BJ (cell line): ENCODE data around the gene CRISPLD2. TPM values are rescaled to one million over a fixed set of nuclear protein-coding genes. Genes with fewer than 3 reads are reported as not detected.

ENCODE experiments used
- CTCF ChIA-PET: fragments of 350-600 bp; formaldehyde crosslinking; extraction: SDS; loops from one replicate; lab custom pipeline; 2021; ENCODE audit warnings: antibody characterized with exemption, inconsistent platforms; lab: Yijun Ruan, JAX
- POLR2A ChIA-PET: fragments of 300-600 bp; sonication (Branson Sonifier 250); formaldehyde crosslinking; extraction: SDS; loops from one replicate; lab custom pipeline; 2021; ENCODE audit warnings: antibody characterized with exemption; lab: Charles Lee
- DNase-seq: peaks from one replicate; pipeline ENCODE4 v3.0.0-alpha.2; 2011; ENCODE audit warnings: low read depth
- H3K27me3 ChIP-seq: 2 replicates; pipeline ENCODE4 v1.6.0; 2011; ENCODE audit warnings: low read length; ENCODE audit not compliant: control insufficient read depth, insufficient read depth
- H3K36me3 ChIP-seq: 2 replicates; pipeline ENCODE4 v1.5.1; 2011; ENCODE audit warnings: low read length; ENCODE audit not compliant: control insufficient read depth, insufficient read depth
- H3K4me3 ChIP-seq: 2 replicates; pipeline ENCODE4 v1.5.1; 2011; ENCODE audit warnings: low read depth, mild to moderate bottlenecking, control low read depth, low read length
- polyA plus RNA-seq: library from polyadenylated mRNA; depleted of rRNA; stranded (reverse); fragments of >200 nt; gene quantifications from 2 replicates; pipeline ENCODE4 v1.2.3, GENCODE V29; 2011
- TF ChIP-seq, protein P1 (sequence below): IDR thresholded peaks from 2 replicates; pipeline ENCODE4 v1.5.1; 2011; ENCODE audit warnings: low read depth, mild to moderate bottlenecking, control low read depth, inconsistent platforms, low read length, moderate library complexity; ENCODE audit not compliant: insufficient read depth

Gene CRISPLD2
- polyA plus RNA-seq, 1 experiment: 183 TPM

DNA sequence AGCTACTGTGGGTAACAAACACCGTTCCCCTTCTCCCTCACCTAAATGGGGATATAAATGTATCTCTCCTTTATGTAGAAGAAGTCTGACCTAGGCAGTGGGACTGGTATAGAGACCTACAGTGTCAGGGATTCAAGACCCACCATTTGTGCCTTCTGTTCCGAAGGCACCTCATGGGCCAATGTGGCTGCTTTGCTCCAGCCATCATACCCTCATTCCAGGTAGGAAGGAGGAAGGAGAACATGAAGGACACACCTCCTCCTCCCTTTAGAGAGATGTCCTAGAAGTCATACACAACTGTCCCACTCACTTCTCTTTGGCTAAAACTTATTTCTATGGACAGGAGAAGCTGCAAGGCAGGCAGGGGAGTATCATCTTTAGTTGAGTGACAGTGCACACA is 8.3 kb upstream of the CRISPLD2 start:
- DNase-seq: no peak
- POLR2A ChIA-PET: interaction anchor here (0.6 kb wide), 1 partner anchor 43 kb away, joined by 5 read pairs; no protein-coding TSS in a partner anchor
- Histone ChIP-seq H3K4me3 (no peak overlapping the region), H3K27me3 (no peaks in the 10 kb centered on the region), H3K36me3 (no peaks in the 10 kb centered on the region)
- CTCF ChIA-PET: no interaction called here
- TF ChIP-seq, protein P1, sequence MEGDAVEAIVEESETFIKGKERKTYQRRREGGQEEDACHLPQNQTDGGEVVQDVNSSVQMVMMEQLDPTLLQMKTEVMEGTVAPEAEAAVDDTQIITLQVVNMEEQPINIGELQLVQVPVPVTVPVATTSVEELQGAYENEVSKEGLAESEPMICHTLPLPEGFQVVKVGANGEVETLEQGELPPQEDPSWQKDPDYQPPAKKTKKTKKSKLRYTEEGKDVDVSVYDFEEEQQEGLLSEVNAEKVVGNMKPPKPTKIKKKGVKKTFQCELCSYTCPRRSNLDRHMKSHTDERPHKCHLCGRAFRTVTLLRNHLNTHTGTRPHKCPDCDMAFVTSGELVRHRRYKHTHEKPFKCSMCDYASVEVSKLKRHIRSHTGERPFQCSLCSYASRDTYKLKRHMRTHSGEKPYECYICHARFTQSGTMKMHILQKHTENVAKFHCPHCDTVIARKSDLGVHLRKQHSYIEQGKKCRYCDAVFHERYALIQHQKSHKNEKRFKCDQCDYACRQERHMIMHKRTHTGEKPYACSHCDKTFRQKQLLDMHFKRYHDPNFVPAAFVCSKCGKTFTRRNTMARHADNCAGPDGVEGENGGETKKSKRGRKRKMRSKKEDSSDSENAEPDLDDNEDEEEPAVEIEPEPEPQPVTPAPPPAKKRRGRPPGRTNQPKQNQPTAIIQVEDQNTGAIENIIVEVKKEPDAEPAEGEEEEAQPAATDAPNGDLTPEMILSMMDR: no peak

DNA sequence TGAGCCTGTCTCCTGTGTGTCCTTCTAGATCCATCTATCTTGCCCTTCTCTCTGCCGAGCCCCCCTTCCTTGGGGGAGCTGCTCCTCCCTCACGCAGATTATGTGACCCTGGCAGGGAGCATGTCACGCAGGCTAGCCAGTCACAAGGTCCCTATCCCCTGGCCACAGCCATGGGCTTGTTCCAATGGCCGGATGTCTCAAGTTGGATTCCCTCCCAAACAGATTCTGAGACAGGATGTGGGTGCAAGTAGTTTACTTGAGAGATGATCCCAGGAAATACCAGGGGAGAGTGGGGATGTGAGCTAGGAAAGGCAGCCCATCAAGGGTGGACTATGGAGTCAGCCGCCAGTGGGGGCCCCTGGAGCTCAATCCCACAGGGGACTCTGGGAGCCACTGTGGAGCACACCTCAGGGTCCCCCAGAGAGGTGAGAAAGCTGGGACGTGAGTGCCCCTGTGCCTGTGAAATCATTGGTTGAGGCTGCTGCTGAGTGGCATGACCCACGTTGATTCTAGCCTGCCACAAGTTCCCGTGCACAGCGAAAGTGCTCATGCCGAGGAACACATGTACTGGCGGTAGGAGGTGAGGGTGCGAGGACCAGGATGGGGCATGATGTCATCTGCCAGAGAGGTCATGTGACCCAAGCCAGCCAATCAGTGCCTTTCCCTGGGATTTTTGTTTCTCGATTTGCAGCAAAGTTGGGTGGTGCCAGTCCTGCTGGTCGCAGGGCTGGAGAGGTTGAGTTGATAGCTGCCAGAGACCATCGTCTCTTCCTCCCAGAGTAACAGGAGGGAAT is 6.4 kb upstream of the CRISPLD2 start:
- Histone ChIP-seq H3K4me3 (no peak overlapping the region), H3K27me3 (no peaks in the 10 kb centered on the region), H3K36me3 (no peaks in the 10 kb centered on the region)
- DNase-seq: no peak
- ChIA-PET POLR2A (no interaction called here), CTCF (interaction anchor here (1.9 kb wide), 1 partner anchor 139 kb away, joined by 4 read pairs; no protein-coding TSS in a partner anchor)
- TF ChIP-seq, protein P1: no peak

DNA sequence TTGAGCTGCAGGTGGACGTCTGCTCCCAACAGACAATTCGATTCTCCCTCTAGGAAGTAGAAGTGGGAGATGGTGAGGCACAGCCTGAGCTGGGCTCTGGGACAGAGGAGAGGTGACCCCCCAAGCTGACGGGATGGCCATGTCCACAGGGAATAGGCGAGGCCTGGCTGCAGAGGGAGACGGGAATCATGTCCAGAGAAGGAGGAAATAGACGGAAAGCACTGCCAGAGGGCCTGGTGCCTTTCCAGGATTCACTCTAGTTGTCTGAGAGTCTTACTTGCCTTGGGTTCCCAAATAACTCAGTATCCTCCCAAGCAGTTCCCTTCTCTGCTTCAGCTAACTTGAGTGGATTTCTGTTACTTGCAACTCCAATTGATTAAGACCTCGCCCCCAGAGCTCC is 4.3 kb upstream of the CRISPLD2 start:
- CTCF ChIA-PET: no interaction called here

GRCh38 chr16:84816023-84816422 is 3.8 kb upstream of the CRISPLD2 start:
- Histone ChIP-seq H3K27me3 (no peaks in the 10 kb centered on the region), H3K36me3 (no peaks in the 10 kb centered on the region), H3K4me3 (no peak overlapping the region)
- TF ChIP-seq, protein P1: no peak
- POLR2A ChIA-PET: no interaction called here
- no peak for DNase-seq
- CTCF ChIA-PET: no interaction called here

More for the DNA sequence above, 4.3 kb upstream of the CRISPLD2 start:
- no peak overlapping the region for H3K4me3 ChIP-seq
- POLR2A ChIA-PET: no interaction called here
- no peaks in the 10 kb centered on the region for H3K27me3 ChIP-seq
- DNase-seq: no peak
- H3K36me3 ChIP-seq: no peaks in the 10 kb centered on the region
- TF ChIP-seq, protein P1: no peak

DNA sequence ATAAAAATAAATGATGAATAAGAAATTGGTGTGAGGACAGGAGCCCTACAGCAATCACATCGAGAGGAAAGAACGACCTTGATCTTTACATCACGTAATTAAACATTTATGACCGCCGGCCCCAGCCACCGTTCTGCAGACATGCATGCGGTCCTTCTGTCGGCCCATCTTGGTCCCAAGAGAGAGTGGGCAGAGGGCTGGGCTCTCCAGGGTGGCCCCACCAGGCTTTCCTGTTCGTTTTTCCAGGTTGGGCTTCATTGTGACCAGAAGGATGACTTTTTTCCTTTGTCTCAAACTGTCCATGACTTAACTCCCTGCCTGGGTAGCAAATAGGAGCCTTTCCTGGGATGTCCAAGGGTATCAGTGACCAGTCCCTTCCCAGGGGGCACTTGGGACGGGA is 3.3 kb upstream of the CRISPLD2 start:
- Histone ChIP-seq H3K27me3 (no peaks in the 10 kb centered on the region), H3K36me3 (no peaks in the 10 kb centered on the region), H3K4me3 (no peak overlapping the region)
- TF ChIP-seq, protein P1: no peak
- CTCF ChIA-PET: no interaction called here
- DNase-seq: no peak
- POLR2A ChIA-PET: no interaction called here
